Right atrium auricular region (tissue), 2 donors: ENCODE data around the gene JMJD4. TPM values are rescaled to one million over a fixed set of nuclear protein-coding genes. Genes with fewer than 3 reads are reported as not detected.
A peak's percentile ranks its signal among the peaks of the same experiment; 100 is the strongest.

Experiments used
- DNase-seq: peaks from one replicate; pipeline ENCODE4 v3.0.0-alpha.2; 2019; ENCODE audit warnings: low spot score
- H3K27ac ChIP-seq, 2 donors: fragments of 200-600 bp; sonication (generic); 1 replicate in 1 of 2; 2 replicates in 1 of 2; pipeline ENCODE4 v1.5.1; 2016 to 2019
- H3K27me3 ChIP-seq, 2 donors: fragments of 200-600 bp; sonication (generic); one replicate each; pipeline versions ENCODE4 v1.5.1 to v1.6.0; 2017 to 2019
- H3K36me3 ChIP-seq: fragments of 200-600 bp; sonication (generic); one replicate; pipeline ENCODE4 v1.5.1; 2016
- H3K4me1 ChIP-seq, 2 donors: fragments of 200-600 bp; sonication (generic); one replicate each; pipeline versions ENCODE4 v1.5.1 to v1.6.0; 2017 to 2019
- H3K4me3 ChIP-seq, 2 donors: fragments of 200-600 bp; sonication (generic); 1 replicate in 1 of 2; 2 replicates in 1 of 2; pipeline ENCODE4 v1.5.1; 2017 to 2019; ENCODE audit warnings: mild to moderate bottlenecking in 1 of 2, moderate library complexity in 1 of 2
- H3K9me3 ChIP-seq, 2 donors: fragments of 200-600 bp; sonication (generic); one replicate each; pipeline ENCODE4 v1.5.1; 2019
- total RNA-seq, 2 donors: library from RNA; depleted of rRNA; stranded (reverse); fragments of >200 nt; gene quantifications; one replicate each; pipeline ENCODE4 v1.1.0, GENCODE V29; 2016
- TF ChIP-seq, protein P1 (sequence below), 2 donors: fragments of 200-600 bp; sonication (generic); IDR thresholded peaks; one replicate each; pipeline ENCODE4 v1.5.1; 2019; ENCODE audit warnings: antibody characterized with exemption in 2 of 2

The JMJD4 gene
- total RNA-seq, 2 donors from 2014 or later = 11.0 to 11.1 TPM

- TF ChIP-seq, protein P1, sequence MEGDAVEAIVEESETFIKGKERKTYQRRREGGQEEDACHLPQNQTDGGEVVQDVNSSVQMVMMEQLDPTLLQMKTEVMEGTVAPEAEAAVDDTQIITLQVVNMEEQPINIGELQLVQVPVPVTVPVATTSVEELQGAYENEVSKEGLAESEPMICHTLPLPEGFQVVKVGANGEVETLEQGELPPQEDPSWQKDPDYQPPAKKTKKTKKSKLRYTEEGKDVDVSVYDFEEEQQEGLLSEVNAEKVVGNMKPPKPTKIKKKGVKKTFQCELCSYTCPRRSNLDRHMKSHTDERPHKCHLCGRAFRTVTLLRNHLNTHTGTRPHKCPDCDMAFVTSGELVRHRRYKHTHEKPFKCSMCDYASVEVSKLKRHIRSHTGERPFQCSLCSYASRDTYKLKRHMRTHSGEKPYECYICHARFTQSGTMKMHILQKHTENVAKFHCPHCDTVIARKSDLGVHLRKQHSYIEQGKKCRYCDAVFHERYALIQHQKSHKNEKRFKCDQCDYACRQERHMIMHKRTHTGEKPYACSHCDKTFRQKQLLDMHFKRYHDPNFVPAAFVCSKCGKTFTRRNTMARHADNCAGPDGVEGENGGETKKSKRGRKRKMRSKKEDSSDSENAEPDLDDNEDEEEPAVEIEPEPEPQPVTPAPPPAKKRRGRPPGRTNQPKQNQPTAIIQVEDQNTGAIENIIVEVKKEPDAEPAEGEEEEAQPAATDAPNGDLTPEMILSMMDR (IDR thresholded peaks at IDR 0.05) = no peak
- Histone ChIP-seq H3K4me1 (peaks cover 0 to 48% of the 10 kb centered on the region in 2 donors), H3K27ac (peak overlapping the region; percentile 84 to 85), H3K9me3 (no peaks in the 10 kb centered on the region), H3K4me3 (peak overlapping the region; percentile 66 to 67), H3K27me3 (no peaks in the 10 kb centered on the region), H3K36me3 (peaks cover 17% of the 10 kb centered on the region)
- DNase-seq = no peak
Observed at GRCh38 chr1:227728059-227728891, 6.8 kb downstream of the JMJD4 start.

GRCh38 chr1:227726924-227727599 lies 8.0 kb downstream of the JMJD4 start:
- Histone ChIP-seq H3K4me3 (no peak overlapping the region), H3K9me3 (peaks cover 0 to 8% of the 10 kb centered on the region in 2 donors), H3K36me3 (peaks cover 5% of the 10 kb centered on the region), H3K27me3 (no peaks in the 10 kb centered on the region), H3K27ac (peak overlapping the region in 1 of 2 donors; percentile 69), H3K4me1 (peaks cover 0 to 48% of the 10 kb centered on the region in 2 donors)
- no peak for DNase-seq
- TF ChIP-seq, protein P1 (IDR thresholded peaks at IDR 0.05) = no peak

DNA sequence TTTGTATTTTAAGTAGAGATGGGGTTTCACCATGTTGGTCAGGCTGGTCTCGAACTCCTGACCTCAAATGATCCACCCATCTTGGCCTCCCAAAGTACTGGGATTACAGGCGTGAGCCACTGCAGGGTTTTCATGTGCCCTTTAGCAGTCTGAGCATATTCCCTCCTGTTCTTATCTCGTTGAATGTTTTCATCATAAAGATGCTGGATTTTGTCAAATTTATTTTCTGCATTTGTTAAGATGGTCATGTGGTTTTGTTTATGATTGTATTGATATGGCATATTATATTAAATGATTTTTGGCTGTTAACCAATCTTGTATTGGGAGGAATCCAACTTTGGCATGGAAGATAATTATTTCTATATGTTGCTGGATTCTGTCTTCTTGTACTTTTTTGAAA lies 8.8 kb downstream of the JMJD4 start:
- Histone ChIP-seq H3K27ac (no peak overlapping the region), H3K4me1 (peaks cover 0 to 48% of the 10 kb centered on the region in 2 donors), H3K36me3 (no peaks in the 10 kb centered on the region), H3K27me3 (no peaks in the 10 kb centered on the region), H3K9me3 (peaks cover 0 to 16% of the 10 kb centered on the region in 2 donors), H3K4me3 (no peak overlapping the region)
- TF ChIP-seq, protein P1 (IDR thresholded peaks at IDR 0.05) = no peak
- no peak for DNase-seq

GRCh38 chr1:227725046-227725445 lies 10.1 kb downstream of the JMJD4 start:
- Histone ChIP-seq H3K27ac (peak overlapping the region; percentile 59 to 85), H3K4me3 (no peak overlapping the region), H3K9me3 (peaks cover 0 to 28% of the 10 kb centered on the region in 2 donors), H3K4me1 (peaks cover 0 to 38% of the 10 kb centered on the region in 2 donors), H3K27me3 (no peaks in the 10 kb centered on the region), H3K36me3 (no peaks in the 10 kb centered on the region)
- TF ChIP-seq, protein P1 (IDR thresholded peaks at IDR 0.05) = no peak
- DNase-seq = no peak

GRCh38 chr1:227723474-227723873 lies 11.6 kb downstream of the JMJD4 start:
- H3K4me1 ChIP-seq = peaks cover 0 to 22% of the 10 kb centered on the region in 2 donors
- no peak overlapping the region for H3K27ac ChIP-seq
- DNase-seq = no peak
- H3K9me3 ChIP-seq = peaks cover 0 to 41% of the 10 kb centered on the region in 2 donors
- TF ChIP-seq, protein P1 (IDR thresholded peaks at IDR 0.05) = no peak
- H3K27me3 ChIP-seq = no peaks in the 10 kb centered on the region
- no peak overlapping the region for H3K4me3 ChIP-seq
- no peaks in the 10 kb centered on the region for H3K36me3 ChIP-seq
